K562 treated with DMSO at 1 percent for 4 hours (cell line): ENCODE results near the gene ANKRD20A1. TPM values are rescaled to one million over a fixed set of nuclear protein-coding genes. Genes with fewer than 3 reads are reported as not detected.

Experiments used
- total RNA-seq: library from RNA; unstranded; fragments of 300-600 nt; gene quantifications from 2 replicates; pipeline ENCODE4 v1.2.3, GENCODE V29; 2022; ENCODE audit not compliant: insufficient read depth

ANKRD20A1 gene
- total RNA-seq = not detected in 2 replicates

DNA sequence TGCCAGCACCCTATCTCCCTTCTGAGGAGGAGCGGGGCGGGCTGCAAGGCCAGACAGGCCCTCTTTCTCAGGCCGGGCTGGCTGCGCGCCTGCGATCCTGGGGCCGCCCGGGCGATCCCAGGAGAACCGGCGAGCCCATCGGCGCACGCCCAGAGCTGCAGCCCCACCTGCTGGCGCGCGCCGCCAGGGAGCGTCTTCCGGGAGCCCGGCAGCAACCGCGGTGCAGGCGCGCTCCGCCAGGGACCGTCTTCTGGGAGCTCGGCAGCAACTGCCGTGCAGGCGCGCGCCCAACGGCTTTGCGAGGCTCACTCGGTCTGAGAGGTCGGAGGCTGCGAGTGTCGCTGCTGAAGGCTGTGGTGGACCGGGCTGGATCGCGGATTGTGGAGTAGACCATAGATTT, at the start of gene ANKRD20A1:
TSS of gene ANKRD20A1 (plus strand) at position 61 of the 400 bp plus-strand sequence. CDS start 496 bp downstream, outside the sequence.

